Cardiac muscle cell (in vitro differentiated cells and primary cell): Measurements from ENCODE around the gene SERPINA5. TPM values are rescaled to one million over a fixed set of nuclear protein-coding genes. Genes with fewer than 3 reads are reported as not detected.

Experiments
- DNase-seq, 2 donors: peaks; one replicate each; pipeline versions ENCODE4 v3.0.0 to v3.0.0-alpha.2; 2010 to 2017; ENCODE audit warnings: low read depth in 1 of 2, low spot score in 1 of 2
- H3K27ac ChIP-seq: fragments of 200-600 bp; sonication (generic); 2 replicates; pipeline ENCODE4 v1.5.1; 2016
- H3K27me3 ChIP-seq: fragments of 200-600 bp; sonication (generic); 2 replicates; pipeline ENCODE4 v1.6.0; 2016; ENCODE audit warnings: control low read depth
- H3K36me3 ChIP-seq: fragments of 200-600 bp; sonication (generic); 2 replicates; pipeline ENCODE4 v1.5.1; 2016; ENCODE audit warnings: control low read depth
- H3K4me1 ChIP-seq: fragments of 200-600 bp; sonication (generic); 2 replicates; pipeline ENCODE4 v1.8.1; 2017; ENCODE audit warnings: low read depth, mild to moderate bottlenecking, mixed run types
- H3K4me3 ChIP-seq: fragments of 200-600 bp; sonication (generic); 2 replicates; pipeline ENCODE4 v1.5.1; 2016; ENCODE audit warnings: mild to moderate bottlenecking
- H3K9me3 ChIP-seq: fragments of 200-600 bp; sonication (generic); 2 replicates; pipeline ENCODE4 v1.5.1; 2017; ENCODE audit warnings: low read depth, mild to moderate bottlenecking, control low read depth
- CTCF ChIP-seq: IDR thresholded peaks from 2 replicates; pipeline ENCODE4 v1.5.1; 2012; ENCODE audit warnings: low read depth, mild to moderate bottlenecking, low read length
- polyA plus RNA-seq: library from polyadenylated mRNA; unstranded; fragments of >200 nt; fragmentation: Nextera tagmentation; extraction: Ambion mirVana; gene quantifications from 2 replicates; pipeline ENCODE4 v1.2.1, GENCODE V29; 2016
- total RNA-seq: library from RNA; depleted of rRNA; stranded (reverse); fragments of >200 nt; gene quantifications from 2 replicates; pipeline ENCODE4 v1.2.3, GENCODE V29; 2016

SERPINA5 gene
- total and polyA plus RNA-seq, 2 experiments from 2014 or later, result not detected

DNA sequence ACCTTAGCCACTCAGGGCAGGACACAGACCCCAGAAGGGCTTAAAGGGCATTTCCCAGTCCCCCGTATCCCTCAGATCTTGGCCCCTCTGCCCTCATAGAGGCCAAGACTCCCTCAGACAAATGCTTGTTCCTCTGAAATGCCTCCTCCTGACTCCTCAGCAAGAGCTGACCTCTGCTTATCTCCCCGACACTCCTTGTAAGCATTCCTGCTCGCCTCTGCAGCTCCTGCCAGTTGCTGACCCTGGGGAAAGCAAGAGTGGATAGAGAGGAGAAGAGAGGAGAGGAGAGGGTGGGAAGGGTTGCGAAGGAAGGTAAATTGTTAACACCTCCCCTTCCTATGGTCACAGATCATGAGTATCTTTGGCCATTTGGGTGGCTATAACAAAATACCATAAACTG lies 7.1 kb downstream of the SERPINA5 start:
- Histone ChIP-seq H3K27me3 (no peaks in the 10 kb centered on the region), H3K4me3 (no peak overlapping the region), H3K27ac (no peak overlapping the region), H3K9me3 (no peaks in the 10 kb centered on the region), H3K4me1 (no peaks in the 10 kb centered on the region), H3K36me3 (no peaks in the 10 kb centered on the region)
- peak; percentile 7 to 53 for DNase-seq
- no peak for TF ChIP-seq CTCF

- no peak overlapping the region for H3K4me3 ChIP-seq
- no peaks in the 10 kb centered on the region for H3K27me3 ChIP-seq
- H3K27ac ChIP-seq, result no peak overlapping the region
- DNase-seq, result no peak
- TF ChIP-seq CTCF, result no peak
- H3K4me1 ChIP-seq, result no peaks in the 10 kb centered on the region
- H3K36me3 ChIP-seq, result no peaks in the 10 kb centered on the region
- H3K9me3 ChIP-seq, result no peaks in the 10 kb centered on the region
These were observed 9.8 kb downstream of the SERPINA5 start for GRCh38 chr14:94591073-94591472.

GRCh38 chr14:94591871-94592270 lies 10.6 kb downstream of the SERPINA5 start:
- no peaks in the 10 kb centered on the region for H3K9me3 ChIP-seq
- DNase-seq, result no peak
- no peak overlapping the region for H3K27ac ChIP-seq
- H3K4me1 ChIP-seq, result no peaks in the 10 kb centered on the region
- H3K27me3 ChIP-seq, result no peaks in the 10 kb centered on the region
- no peaks in the 10 kb centered on the region for H3K36me3 ChIP-seq
- H3K4me3 ChIP-seq, result no peak overlapping the region
- TF ChIP-seq CTCF, result no peak

- Histone ChIP-seq H3K27me3 (no peaks in the 10 kb centered on the region), H3K4me3 (no peak overlapping the region), H3K27ac (no peak overlapping the region), H3K36me3 (no peaks in the 10 kb centered on the region), H3K9me3 (no peaks in the 10 kb centered on the region), H3K4me1 (no peaks in the 10 kb centered on the region)
- DNase-seq, result no peak
- no peak for TF ChIP-seq CTCF
These were observed 11.2 kb downstream of the SERPINA5 start for GRCh38 chr14:94592457-94592856.

DNA sequence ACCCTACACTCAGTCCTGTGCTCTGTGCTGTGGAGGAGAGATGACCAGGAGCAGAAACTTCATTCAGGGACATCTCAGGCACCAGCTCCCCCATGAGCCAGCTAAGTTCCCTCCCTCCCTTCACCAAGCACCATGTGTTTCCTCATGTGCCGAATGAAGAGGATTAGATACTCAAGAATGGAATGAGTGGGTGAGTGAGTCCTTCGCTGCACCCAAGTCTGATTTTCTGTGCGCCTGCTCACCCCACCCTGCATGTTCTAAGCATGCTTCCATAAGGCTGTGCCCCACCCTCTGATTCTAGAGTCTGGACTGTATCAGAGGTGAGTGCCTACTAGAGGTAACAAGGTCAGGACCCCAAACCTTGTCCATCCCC lies 12.1 kb downstream of the SERPINA5 start:
- Histone ChIP-seq H3K27me3 (no peaks in the 10 kb centered on the region), H3K27ac (no peak overlapping the region), H3K4me1 (no peaks in the 10 kb centered on the region), H3K4me3 (no peak overlapping the region), H3K9me3 (no peaks in the 10 kb centered on the region), H3K36me3 (no peaks in the 10 kb centered on the region)
- TF ChIP-seq CTCF, result no peak
- DNase-seq, result no peak
